NCI-H82 (cell line): ENCODE measurements around the gene WDR33.

Experiments used
- DNase-seq: peaks from one replicate; lab custom pipeline; 2025; lab: John Stamatoyannopoulos, UW

Gene WDR33

DNA sequence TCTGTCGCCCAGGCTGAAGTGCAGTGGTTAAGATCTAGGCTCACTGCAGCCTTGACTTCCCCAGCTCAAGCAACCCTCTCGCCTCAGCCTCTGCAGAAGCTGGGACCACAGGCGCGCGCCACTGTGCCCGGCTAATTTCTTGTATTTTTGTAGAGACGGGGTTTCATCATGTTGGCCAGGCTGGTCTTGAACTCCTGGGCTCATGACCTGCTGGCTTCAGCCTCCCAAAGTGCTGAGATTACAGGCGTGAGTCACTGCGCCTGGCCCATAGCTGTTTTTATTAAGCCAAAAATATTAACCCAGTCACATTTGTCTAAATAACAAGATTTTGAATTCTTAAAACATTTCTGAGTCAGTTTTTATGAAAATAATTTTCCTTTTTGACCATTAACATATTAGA lies 116.0 kb downstream of the WDR33 start:
- DNase-seq = no peak

DNA sequence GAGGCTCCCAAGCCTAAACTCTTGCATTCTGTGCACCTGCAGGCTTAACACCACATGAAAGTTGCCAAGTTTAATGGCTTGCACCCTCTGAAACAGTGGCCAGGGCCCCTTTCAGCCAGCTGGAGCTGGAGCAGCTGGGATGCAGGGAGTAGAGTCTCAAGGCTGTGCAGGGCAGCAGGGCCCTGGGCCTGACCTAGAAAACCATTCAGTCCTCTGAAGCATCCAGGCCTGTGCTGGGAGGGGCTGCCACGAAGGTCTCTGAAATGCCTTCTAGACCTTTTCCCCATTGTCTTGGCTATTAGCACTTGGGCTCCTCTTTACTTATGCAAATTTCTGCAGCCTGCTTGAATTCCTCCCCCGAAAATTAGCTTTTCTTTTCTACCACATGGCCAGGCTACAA lies 120.3 kb downstream of the WDR33 start:
- no peak for DNase-seq

DNA sequence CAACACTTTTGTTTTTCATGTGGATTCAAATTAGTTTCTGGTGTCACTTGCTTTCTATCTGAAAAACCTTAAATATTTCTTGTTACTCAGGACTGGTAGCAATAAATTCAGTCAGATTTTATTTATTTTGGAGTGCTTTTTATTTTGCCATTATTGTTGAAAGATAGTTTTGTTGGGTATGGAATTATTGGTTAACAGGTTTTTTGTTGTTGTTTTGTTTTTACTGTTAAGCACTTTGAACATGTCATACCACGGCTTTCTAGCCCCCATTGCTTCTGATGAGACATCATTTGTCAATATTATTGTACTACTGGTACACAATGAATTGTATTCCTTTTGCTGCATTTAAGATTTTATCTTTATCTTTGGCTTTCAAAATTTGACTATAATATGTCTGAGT lies 122.6 kb downstream of the WDR33 start:
- no peak for DNase-seq

DNA sequence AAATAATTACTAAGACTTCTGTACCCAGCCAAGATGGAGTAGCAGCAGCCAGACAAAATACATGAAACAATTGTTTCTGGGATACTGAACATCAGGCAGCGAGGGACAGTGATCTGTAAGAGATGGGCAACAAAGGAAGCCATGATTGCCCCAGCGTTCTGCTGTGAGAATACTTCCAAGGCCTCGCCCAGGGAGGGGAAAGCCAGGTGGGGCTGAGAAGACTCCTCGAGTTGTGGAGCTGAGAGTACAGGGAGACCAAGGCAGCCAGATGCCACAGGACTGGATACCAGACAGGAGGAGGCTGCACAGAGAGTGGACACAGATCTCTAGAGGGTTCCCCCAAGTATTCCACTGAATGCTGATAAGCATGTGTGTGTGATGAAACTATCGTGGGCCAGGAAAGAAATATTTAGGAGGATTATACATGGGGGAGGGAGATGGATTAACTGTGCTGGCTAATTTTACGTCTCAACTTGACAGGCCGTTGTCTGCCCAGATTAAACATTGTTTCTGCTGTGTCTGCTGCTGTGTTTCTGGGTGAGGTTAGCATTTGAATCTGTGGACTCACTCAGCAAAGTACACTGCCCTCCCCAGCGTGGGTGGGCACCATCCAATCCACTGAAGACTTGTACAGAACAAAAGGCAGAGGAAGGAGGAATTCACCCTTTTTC lies 125.4 kb downstream of the WDR33 start:
- DNase-seq = peak; percentile 76

DNA sequence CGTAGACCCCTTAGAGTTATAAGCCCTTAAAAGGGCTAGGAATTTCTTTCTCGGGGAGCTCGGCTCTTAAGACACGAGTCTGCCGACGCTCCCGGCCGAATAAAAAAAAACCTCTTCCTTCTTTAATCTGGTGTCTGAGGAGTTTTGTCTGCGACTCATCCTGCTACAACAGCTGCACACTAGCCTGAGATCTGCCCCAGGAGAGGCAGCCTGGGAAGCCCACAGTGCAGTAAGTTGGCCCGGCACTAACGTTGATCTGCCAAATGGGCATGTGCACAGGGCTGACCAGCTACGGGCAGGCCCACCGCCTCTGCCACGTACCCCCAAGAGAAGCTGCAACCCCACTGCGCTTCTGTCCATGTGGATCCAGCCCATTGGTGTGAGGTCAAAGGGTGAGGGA lies 127.2 kb downstream of the WDR33 start:
- peak; percentile 41 for DNase-seq

DNA sequence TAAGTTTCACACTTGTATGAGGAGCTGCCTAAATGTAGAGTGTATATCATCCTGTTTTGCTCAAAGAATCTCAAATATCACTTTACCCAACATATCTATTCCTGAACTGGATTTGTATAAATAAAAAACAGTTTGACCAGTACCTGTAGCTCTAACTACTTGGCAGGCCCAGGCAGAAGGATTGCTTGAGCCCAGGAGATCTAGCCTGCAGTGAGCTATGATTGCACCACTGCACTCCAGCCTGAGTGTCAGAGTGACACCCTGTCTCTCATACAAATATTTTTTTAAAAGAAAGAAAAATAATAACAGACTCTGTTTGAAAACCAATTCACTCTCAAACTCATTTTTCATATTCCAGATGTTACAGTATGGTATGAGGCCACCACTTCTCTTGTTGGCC lies 127.9 kb downstream of the WDR33 start:
- no peak for DNase-seq

DNA sequence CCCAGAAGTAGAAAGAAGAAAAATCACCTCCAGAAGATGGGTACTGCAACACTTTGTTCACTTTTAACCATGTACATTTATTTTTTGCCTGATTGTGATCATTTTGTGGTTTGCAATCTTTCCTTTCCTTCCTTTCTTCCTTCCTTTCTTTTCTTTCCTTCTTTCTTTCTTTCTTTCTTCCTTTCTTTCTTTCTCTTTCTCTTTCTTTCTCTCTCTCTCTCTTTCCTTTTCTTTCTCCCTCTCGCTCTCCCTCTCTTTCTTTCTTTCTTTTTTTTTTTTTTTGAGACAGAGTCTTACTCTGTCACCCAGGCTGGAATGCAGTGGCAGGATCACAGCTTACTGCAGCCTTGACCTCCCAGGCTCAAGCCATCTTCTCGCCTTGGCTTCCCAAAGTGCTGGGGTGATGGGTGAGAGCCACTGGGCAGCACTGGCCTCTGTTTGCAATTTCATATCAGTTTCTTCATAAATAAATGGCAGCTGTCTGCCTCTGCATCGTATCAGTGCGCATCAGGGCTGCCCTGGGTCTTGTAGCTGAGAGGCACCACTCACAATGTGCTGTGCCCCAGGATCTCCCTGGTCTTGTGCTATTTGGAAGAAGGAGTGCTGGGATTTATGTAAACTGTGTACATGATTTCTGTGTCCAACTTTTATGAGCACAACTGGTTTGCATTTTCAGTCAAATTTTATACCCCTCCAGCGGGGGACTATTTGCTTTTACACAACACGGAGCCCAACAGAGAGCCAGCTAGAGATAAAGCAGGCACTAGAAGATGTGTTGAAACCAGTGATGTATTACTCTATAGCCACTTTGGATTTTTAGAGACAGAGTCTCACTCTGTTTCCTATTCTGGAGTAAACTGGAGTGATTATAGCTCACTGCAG lies 128.8 kb downstream of the WDR33 start:
- no peak for DNase-seq

DNA sequence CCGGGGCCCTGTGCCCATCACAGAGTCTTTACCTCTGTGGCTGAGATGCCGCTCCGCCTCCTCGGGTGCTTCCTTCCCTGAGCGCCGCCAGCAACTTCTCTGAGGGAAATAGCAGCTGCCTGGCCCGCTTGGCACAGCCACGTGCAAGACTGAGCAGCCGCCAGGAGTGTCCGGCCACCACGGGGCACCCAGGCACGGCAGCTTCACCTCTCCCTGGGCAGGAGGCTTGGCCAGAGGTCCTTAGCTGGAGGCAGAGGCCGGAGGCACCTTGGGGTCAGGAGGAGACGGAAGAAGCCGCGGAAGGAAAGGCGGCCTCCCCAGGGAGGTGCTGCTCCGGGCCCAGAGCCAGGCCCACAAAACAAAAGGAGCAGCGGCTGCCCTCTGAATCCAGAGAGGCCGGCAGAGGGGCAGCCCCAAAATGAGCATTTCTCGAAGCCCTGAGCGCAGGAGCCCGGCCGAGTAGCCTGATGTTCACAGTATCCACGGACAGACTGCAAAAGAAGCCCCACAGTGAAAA lies 129.6 kb downstream of the WDR33 start:
- no peak for DNase-seq

DNA sequence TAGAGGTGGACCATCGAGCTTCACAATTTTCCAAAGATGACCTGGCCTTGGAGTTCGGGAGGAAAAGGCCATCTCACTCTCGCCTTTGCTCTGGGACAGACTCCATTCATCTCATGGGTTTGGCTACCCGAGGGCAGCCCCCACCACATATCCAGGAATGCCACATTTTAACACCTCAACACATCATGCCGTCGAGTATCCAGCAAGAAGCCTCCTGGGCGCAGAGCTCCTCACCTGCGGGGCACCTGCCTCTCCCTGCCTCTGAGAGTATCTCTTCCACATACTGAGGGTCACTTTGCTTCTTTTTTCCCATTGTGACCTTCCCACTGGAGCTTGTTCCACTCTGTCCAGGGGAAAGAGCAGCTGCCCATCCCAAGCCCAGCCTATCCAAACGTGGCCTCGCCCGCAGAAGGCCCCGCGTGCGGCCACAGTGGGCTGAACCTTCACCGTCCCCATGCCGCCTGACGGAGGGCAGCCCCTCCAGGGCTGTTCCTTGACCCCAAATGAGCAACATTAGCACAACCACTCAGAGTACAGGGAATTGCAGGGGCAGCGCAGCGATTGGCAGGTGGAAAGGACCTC lies 130.2 kb downstream of the WDR33 start:
- no peak for DNase-seq

DNA sequence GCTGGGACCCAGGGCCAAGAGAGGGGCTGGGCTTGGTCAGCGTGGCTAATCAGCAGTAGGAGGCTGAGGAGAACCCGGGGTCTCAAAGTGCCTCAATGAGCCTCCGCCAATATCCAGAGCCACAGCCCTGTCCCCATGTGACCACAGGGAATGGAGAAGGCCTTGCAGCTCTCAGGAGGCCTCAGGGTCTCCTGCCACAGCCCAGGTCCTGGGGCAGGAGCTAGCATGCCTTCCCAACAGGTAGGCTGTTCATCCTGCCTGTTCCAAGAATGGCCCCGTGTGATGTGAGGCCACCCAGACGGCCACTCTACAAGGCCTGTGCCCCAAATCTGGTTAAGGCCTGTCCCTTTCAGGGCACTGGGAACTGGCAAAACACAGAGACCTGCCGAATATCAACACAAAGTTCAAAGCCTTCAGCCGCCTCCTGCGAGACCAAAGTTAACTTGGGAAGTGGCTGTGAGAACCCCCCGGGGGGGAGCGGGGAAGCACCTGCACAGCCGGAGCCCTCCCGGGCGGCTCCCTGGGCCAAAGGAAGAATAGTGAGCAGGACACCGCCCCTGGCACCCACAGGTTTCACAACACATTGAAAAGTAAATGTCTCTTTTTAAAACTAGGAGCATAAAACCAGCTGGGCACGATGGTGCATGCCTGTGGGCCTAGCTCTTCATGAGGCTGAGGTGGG lies 131.2 kb downstream of the WDR33 start:
- DNase-seq = no peak

DNA sequence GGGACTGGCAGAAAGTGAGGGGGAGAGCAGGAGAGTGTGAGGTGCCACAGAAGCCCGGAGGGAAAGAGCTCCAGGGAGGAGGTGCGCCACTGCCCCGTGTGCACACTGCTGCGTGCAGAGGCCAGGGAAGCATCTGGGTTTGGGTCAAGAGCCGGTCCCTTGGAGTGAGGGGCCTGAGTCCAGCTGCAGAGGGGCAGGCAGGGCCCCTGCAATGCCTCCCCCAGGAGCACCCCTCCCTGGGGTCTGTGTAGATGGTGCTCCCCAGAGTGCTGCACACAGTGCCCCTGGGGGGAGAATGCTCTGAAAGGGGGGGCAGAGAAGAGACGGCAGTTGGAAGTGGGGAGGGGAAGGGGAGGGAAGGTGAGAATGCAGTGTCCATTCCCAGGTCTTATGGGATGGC lies 132.0 kb downstream of the WDR33 start:
- DNase-seq = no peak

DNA sequence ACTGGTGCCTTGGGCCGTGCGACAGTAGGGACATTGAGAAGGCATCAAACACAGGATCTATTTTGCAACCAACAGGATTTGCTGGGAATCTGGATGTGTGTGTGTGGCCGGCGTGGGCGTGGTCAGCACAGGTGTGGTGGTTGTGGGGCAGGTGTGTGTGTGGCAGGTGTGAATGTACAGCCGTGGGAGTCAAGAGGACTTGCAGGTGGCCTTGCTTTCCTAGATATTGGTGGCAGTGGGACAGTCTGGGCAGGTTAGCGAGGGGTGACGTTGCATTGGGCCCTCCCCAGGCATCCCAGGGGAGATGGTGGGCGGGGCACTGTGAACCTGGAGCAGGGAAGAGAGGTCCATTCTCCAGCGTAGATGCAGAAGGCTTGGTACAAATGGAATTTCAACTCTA lies 132.4 kb downstream of the WDR33 start:
- DNase-seq = no peak

DNA sequence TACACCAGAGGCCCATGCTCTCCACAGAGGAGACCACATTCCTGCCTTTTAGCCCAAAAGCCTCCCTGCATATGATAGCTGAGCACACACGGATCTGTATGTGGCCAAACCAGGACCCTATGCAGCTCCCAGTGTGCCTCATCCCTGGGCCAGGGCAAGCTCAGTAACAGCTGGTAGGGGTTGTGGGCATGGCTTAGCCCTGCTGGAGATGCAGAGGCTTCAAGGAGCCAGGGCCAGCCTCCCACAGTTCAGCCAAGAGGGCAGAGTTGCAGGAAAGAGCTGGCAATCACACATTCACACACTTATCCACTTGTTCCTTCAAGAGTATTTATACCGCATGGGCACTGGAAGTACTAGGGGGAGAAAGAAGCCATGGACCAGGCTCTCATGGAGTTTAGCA lies 134.1 kb downstream of the WDR33 start:
- DNase-seq = peak; percentile 27

DNA sequence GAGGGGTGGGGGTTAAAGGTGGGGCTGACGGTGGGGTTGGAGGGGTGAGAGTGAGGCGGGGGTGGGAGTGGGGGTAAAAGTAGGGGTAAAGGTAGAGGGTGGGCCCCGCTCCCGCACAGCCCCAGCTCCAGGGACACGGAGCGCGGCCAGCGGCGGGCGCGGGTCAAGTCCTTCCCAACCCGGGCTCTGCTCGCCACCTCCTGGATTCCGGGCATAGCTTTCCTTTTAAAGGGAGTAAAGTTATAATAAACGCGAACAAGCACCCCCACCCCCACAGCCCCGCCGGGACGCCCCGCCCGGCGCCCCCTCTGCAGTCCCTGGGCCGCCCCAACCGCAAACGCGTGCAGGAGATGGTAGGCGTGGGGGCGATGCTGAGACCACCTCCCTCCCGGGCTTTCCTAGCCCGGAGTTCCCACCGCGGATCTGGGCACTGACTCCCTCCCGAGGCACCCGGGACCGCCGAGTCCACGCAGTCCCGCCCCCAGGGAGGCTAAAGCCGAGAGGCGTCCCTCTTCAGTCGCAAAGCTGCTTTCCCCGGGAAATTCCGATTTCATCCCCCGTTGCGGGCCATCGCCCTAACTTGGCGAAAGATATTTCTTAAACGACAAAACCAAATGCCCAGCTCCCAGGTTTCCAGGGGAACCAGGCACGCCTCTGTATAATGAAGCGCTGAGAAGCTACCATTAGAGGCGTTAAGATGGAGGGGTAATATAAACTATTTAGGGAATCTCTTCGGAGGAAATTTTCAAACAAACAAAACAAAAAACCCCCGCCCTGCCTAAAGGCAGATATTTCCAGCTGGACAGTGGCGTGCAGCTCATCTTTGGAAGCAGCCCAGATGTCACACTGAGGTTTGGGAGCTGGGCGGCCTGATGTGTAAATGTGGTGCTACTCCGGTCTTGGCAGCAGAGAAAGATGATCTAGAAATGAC lies 135.4 kb downstream of the WDR33 start, which contains the start of gene LIMS2:
Gene LIMS2 (minus strand): TSS at position 200 of the 931 bp plus-strand sequence. CDS start 506 bp downstream, outside the sequence.
- peak; percentile 40 for DNase-seq

DNA sequence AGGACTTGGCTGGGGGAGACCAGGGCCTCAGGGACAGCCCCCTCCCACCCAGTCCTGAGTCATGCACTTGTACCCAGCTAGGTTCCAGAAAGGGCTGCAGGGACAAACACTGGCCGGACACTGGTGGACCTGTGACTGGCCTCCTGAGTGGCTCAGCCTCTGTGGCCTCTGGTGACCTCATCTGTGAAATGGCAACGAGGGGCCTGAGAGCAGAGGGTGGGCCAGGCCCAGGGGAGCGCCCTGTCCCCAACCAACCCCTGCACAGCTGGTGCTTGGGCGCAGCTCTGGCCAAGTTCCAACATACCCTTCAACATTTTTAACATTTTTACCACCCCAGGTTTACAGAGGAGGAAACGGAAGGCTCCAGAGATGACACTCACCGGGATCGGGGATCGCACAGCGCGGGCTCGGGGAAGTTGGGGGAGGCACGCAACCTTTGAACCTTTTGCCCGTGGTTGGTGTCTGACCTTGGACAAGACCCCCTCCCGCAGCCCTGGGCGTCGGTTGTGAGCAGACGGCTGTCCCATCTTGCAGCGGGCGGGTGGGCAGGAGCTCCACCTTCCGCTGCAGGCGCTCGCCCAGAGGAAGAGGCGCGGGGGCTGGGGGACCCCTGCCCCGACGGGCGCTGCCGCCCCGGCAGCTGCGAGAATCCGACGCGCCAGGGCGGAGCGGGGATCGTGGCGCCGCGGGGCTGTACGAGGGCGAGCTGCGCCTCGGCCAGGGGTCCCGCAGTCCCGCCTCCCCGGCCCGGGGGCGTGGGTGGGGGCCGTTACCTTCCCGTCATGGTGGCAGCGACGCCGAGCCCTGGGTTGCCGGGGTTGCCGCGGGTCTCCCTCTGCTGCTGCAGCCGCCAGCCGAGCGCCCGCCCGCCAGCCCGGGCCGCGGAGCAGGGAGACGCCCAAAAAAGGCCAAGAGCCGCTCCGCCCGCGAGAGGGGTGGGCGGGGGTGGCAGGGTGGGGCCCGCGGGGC lies 136.4 kb downstream of the WDR33 start:
- DNase-seq = peak; percentile 42

DNA sequence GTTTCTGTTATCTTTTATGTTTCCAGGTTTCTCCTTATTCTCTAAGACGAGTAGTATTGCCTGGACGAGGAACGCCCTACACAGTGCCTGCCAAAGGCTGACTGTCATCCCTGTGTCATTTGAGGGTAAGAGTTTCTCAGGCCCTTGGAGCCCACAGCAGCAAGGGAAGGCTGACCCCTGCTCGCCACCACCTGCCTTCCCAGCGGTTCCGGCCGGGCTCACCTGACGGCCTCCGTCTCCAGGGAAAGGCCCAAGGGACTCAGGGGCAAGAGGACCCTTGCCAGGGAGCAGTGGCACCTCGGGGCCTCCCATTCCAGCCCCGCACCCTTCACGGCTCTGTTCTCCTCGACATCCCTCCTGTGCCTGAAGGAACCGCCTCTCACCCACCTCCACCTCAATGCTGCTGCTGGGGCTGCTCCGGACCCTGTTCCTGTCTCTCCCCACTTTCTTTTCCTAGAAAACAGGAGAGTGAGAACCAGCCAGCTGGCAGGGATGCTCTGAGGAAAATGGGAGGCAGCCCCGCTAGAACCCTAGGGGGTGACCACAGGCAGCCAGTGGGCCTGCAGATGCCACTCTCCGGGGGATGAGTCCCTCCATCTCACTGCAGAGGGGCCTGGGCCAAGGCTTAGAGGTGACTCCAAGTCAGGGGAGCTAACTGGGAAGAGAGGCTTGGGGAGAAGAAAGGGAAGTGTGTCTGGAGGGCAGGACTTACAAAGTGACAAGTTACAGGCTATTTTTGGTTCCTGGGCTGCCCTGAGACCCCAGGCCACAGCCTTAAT lies 137.5 kb downstream of the WDR33 start:
- DNase-seq = no peak

DNA sequence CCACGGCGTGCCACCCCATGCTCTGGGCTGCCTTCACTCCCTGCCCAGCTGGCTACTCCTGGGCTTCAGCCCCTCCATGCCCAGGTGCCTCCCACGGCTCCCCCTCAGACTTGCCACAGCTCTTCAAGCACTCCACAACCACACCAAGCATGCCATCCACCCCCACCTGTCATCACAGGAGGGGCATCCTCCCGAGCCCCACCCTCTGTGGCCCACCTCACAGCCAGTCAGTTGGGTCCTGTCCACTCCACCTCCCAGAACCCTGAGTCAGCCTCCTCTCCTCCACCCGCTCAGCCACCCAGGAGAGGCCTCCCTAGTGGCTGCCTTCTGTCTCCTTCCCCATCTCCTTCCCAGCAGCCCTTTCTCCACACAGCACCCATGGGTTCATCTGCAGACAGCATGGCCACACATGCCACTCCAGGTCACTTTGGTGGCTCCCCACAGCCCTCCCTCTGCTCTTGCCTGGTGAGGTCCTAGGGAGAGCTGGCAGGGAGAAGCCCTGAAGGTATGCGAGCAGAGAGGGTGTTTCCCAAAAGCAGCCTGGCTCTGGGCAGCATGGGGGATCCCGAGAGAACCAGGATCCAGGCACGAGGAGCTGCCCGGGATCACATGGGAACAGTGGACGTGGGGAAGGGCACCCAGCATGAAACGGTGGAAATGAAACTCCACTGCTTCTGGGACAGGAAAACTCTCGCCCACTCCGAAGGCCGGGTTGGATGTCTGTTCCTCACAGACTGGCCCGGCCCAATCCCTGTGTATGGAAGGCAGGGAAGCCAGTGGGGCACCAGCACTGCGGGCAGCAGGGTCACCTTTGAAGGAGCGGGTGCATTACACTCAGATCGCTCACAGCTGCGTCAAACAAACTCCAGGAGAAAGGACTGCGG lies 138.4 kb downstream of the WDR33 start:
- no peak for DNase-seq
